ENCODE measurements around the gene PPT1.

Gene PPT1

GRCh38 chr1:40030528-40031135, 66.4 kb downstream of the PPT1 start:
- DNase-seq (ENCODE audit: low read depth in 3 of 3) = no peak

- DNase-seq (ENCODE audit: low read depth in 3 of 3) = no peak
Observed at GRCh38 chr1:40029608-40030007, 67.4 kb downstream of the PPT1 start.

GRCh38 chr1:40027647-40028046, 69.4 kb downstream of the PPT1 start:
- DNase-seq (ENCODE audit: low read depth in 3 of 3) = no peak

- no peak for DNase-seq (ENCODE audit: low read depth in 3 of 3)
Observed at GRCh38 chr1:40024671-40025070, 72.4 kb downstream of the PPT1 start.

- DNase-seq (ENCODE audit: low read depth in 3 of 3) = no peak
Observed at GRCh38 chr1:40023379-40023944, 73.6 kb downstream of the PPT1 start.
